IMR-90 (cell line): ENCODE data around the gene KCTD2. TPM values are rescaled to one million over a fixed set of nuclear protein-coding genes. Genes with fewer than 3 reads are reported as not detected.

ENCODE experiments used
- ATAC-seq: fragments of 200-7000 bp; cut with Tn5 transposase; 2 replicates; pipeline ENCODE4 v1.9.1; 2020; ENCODE audit warnings: low read depth, mild to moderate bottlenecking, moderate library complexity
- BruUV-seq: library from RNA; stranded (reverse); fragments of 400-500 nt; replicated peaks from 2 replicates; lab custom pipeline; 2021; lab: Mats Ljungman, UMichigan
- CTCF ChIA-PET: fragments of 300-600 bp; formaldehyde crosslinking; extraction: SDS; loops from one replicate; lab custom pipeline; 2021; ENCODE audit warnings: antibody characterized with exemption; lab: Yijun Ruan, JAX
- POLR2A ChIA-PET: fragments of 300-600 bp; sonication (Branson Sonifier 250); formaldehyde crosslinking; loops from one replicate; lab custom pipeline; 2022; ENCODE audit warnings: antibody characterized with exemption; ENCODE audit not compliant: unreplicated experiment; lab: Charles Lee
- DNase-seq: peaks from one replicate; pipeline ENCODE4 v3.0.0; 2013
- H2AFZ ChIP-seq: replicated peaks from 2 replicates; pipeline ENCODE3; 2013; ENCODE audit warnings: low read length, mild to moderate bottlenecking; ENCODE audit not compliant: poor library complexity
- H2AK5ac ChIP-seq: 2 replicates; pipeline ENCODE4 v1.6.1; 2013; ENCODE audit warnings: low read depth, low read length, inconsistent platforms
- H2AK9ac ChIP-seq: replicated peaks from 2 replicates; pipeline ENCODE3; 2013; ENCODE audit warnings: mild to moderate bottlenecking, low read depth, low read length, moderate library complexity; ENCODE audit not compliant: poor library complexity
- H2BK120ac ChIP-seq: 2 replicates; pipeline ENCODE4 v1.6.1; 2013; ENCODE audit warnings: low read depth, low read length, inconsistent platforms
- H2BK15ac ChIP-seq: 3 replicates; pipeline ENCODE4 v1.6.1; 2013; ENCODE audit warnings: low read depth, low read length, inconsistent platforms
- H2BK20ac ChIP-seq: 2 replicates; pipeline ENCODE4 v1.6.1; 2013; ENCODE audit warnings: low read depth, mild to moderate bottlenecking, inconsistent platforms, low read length, moderate library complexity
- H2BK5ac ChIP-seq: 2 replicates; pipeline ENCODE4 v1.6.1; 2013; ENCODE audit warnings: mild to moderate bottlenecking, low read depth, low read length, inconsistent platforms; ENCODE audit not compliant: poor library complexity, severe bottlenecking
- H3K14ac ChIP-seq: replicated peaks from 2 replicates; pipeline ENCODE4 v1.6.1; 2013; ENCODE audit warnings: low read depth, low read length, inconsistent platforms
- H3K18ac ChIP-seq: 2 replicates; pipeline ENCODE4 v1.6.1; 2013; ENCODE audit warnings: low read depth, low read length, control low read depth
- H3K23ac ChIP-seq: 2 replicates; pipeline ENCODE4 v1.6.1; 2013; ENCODE audit warnings: low read depth, low read length, inconsistent platforms
- H3K27ac ChIP-seq: 2 replicates; pipeline ENCODE4 v1.5.1; 2013; ENCODE audit warnings: mild to moderate bottlenecking, control low read depth, low read length; ENCODE audit not compliant: insufficient read depth
- H3K27me3 ChIP-seq: 2 replicates; pipeline ENCODE4 v1.6.1; 2013; ENCODE audit warnings: low read length; ENCODE audit not compliant: control insufficient read depth, insufficient read depth
- H3K36me3 ChIP-seq: 2 replicates; pipeline ENCODE4 v1.6.1; 2013; ENCODE audit warnings: low read length, mixed read lengths; ENCODE audit not compliant: control insufficient read depth, insufficient read depth
- H3K4ac ChIP-seq: 2 replicates; pipeline ENCODE4 v1.6.1; 2013; ENCODE audit warnings: low read depth, low read length, inconsistent platforms
- H3K4me1 ChIP-seq: 2 replicates; pipeline ENCODE4 v1.6.1; 2013; ENCODE audit warnings: low read length, mixed read lengths; ENCODE audit not compliant: control insufficient read depth, insufficient read depth
- H3K4me2 ChIP-seq: 2 replicates; pipeline ENCODE4 v1.6.1; 2013; ENCODE audit warnings: low read depth, mild to moderate bottlenecking, control low read depth, low read length, moderate library complexity
- H3K4me3 ChIP-seq: 2 replicates; pipeline ENCODE4 v1.5.1; 2013; ENCODE audit warnings: low read depth, mild to moderate bottlenecking, control low read depth, low read length, moderate library complexity; ENCODE audit not compliant: insufficient read depth
- H3K56ac ChIP-seq: 2 replicates; pipeline ENCODE4 v1.6.1; 2013; ENCODE audit warnings: low read length, inconsistent platforms; ENCODE audit not compliant: insufficient read depth; ENCODE audit errors: extremely low read depth
- H3K79me1 ChIP-seq, 2 experiments: 2 replicates each; pipeline ENCODE4 v1.6.1; 2013; ENCODE audit warnings: low read length in 2 of 2, inconsistent platforms in 1 of 2, low read depth in 1 of 2
- H3K9ac ChIP-seq: 2 replicates; pipeline ENCODE4 v1.6.1; 2013; ENCODE audit warnings: low read depth, low read length, control low read depth
- H3K9me1 ChIP-seq: 2 replicates; pipeline ENCODE4 v1.6.1; 2013; ENCODE audit warnings: low read length, inconsistent platforms; ENCODE audit not compliant: insufficient read depth
- H3K9me3 ChIP-seq: 2 replicates; pipeline ENCODE4 v1.6.1; 2013; ENCODE audit warnings: low read length; ENCODE audit not compliant: control insufficient read depth, insufficient read depth
- H4K20me1 ChIP-seq: 2 replicates; pipeline ENCODE4 v1.6.1; 2013; ENCODE audit warnings: low read length, inconsistent platforms; ENCODE audit not compliant: insufficient read depth
- H4K5ac ChIP-seq: 2 replicates; pipeline ENCODE4 v1.6.1; 2013; ENCODE audit warnings: mild to moderate bottlenecking, low read depth, low read length, control low read depth
- H4K8ac ChIP-seq, 2 experiments: 2 replicates each; pipeline ENCODE4 v1.6.1; 2013; ENCODE audit warnings: low read depth in 2 of 2, low read length in 2 of 2, control low read depth in 1 of 2, inconsistent platforms in 1 of 2
- H4K91ac ChIP-seq: 2 replicates; pipeline ENCODE4 v1.6.1; 2013; ENCODE audit warnings: low read depth, low read length, inconsistent platforms; ENCODE audit not compliant: insufficient read depth
- BHLHE40 ChIP-seq: fragments of 150-350 bp; IDR thresholded peaks from 2 replicates; pipeline ENCODE4 v1.6.1; 2016; ENCODE audit warnings: mild to moderate bottlenecking, low read depth, low read length
- CEBPB ChIP-seq: IDR thresholded peaks from 2 replicates; pipeline ENCODE4 v1.6.1; 2012; ENCODE audit warnings: low read depth, low read length, improper control_type of control experiment
- CHD1 ChIP-seq: IDR thresholded peaks from 2 replicates; pipeline ENCODE4 v1.6.1; 2012; ENCODE audit warnings: low read depth, low read length, improper control_type of control experiment
- CTCF ChIP-seq: conservative IDR thresholded peaks from 2 replicates; pipeline ENCODE4 v1.5.1; 2012; ENCODE audit warnings: mild to moderate bottlenecking, low read depth, low read length, improper control_type of control experiment
- MAFK ChIP-seq: IDR thresholded peaks from 2 replicates; pipeline ENCODE4 v1.6.1; 2012; ENCODE audit warnings: low read depth, low read length, improper control_type of control experiment
- MAZ ChIP-seq: IDR thresholded peaks from 2 replicates; pipeline ENCODE4 v1.6.1; 2012; ENCODE audit warnings: low read depth, mild to moderate bottlenecking, low read length, improper control_type of control experiment, moderate library complexity, borderline replicate concordance
- MXI1 ChIP-seq: IDR thresholded peaks from 2 replicates; pipeline ENCODE4 v1.6.1; 2012; ENCODE audit warnings: low read depth, mild to moderate bottlenecking, low read length, moderate library complexity, borderline replicate concordance
- NFE2L2 ChIP-seq: fragments of 150-350 bp; IDR thresholded peaks from 2 replicates; pipeline ENCODE4 v1.6.1; 2016; ENCODE audit warnings: low read depth, mild to moderate bottlenecking, low read length
- RCOR1 ChIP-seq: IDR thresholded peaks from 2 replicates; pipeline ENCODE4 v1.6.1; 2012; ENCODE audit warnings: mild to moderate bottlenecking, low read length, improper control_type of control experiment; ENCODE audit not compliant: insufficient replicate concordance
- RFX5 ChIP-seq: IDR thresholded peaks from 2 replicates; pipeline ENCODE4 v1.8.0; 2012; ENCODE audit warnings: low read depth, mild to moderate bottlenecking, low read length, moderate library complexity
- SMC3 ChIP-seq: fragments of 150-350 bp; IDR thresholded peaks from 2 replicates; pipeline ENCODE4 v1.6.1; 2016; ENCODE audit warnings: low read depth, mild to moderate bottlenecking, antibody characterized with exemption, low read length, moderate library complexity
- WGBS, 2 experiments: methylation state at CpG; one replicate each; pipeline versions ENCODE4 v1.1.5 to v1.1.7; 2013; ENCODE audit warnings: missing lambda C conversion rate in 2 of 2; ENCODE audit not compliant: insufficient read length in 1 of 2; ENCODE audit errors: extremely low coverage in 2 of 2; 5-methylcytosine and 5-hydroxymethylcytosine counted together
- dilution Hi-C: fragments of 300-500 bp; cut with HindIII; formaldehyde crosslinking; loops from one replicate; pipeline ENCODE4 v1.14.3; 2018; ENCODE audit warnings: low sequenced_read_pairs; ENCODE audit not compliant: unreplicated experiment
- in situ Hi-C: fragments of 300-500 bp; cut with MboI; formaldehyde crosslinking; loops from 3 replicates; pipeline ENCODE4 v1.14.3; 2019; ENCODE audit warnings: low sequenced_read_pairs, inconsistent platforms, mixed read lengths
- intact Hi-C: fragments of 100-400 bp; cut with micrococcal nuclease; formaldehyde crosslinking; loops from 2 replicates; pipeline ENCODE4 v1.10.0; 2022
- polyA plus RNA-seq, 3 experiments: library from polyadenylated mRNA; depleted of rRNA; stranded (reverse); fragments of >200 nt; gene quantifications; 2 replicates each; pipeline ENCODE4 v1.2.3, GENCODE V29; 2012; ENCODE audit warnings: low replicate concordance in 1 of 3
- total RNA-seq: library from RNA; depleted of rRNA; stranded (reverse); fragments of >200 nt; gene quantifications from 2 replicates; pipeline ENCODE4 v1.2.3, GENCODE V29; 2012

The KCTD2 gene
- total and polyA plus RNA-seq, 2 of the 4 experiments (the other 2 are of a cell fraction): 9.1 to 18.4 TPM

GRCh38 chr17:75109046-75109406 lies 62.0 kb downstream of the KCTD2 start:
- H4K91ac ChIP-seq: no peak overlapping the region
- ChIA-PET CTCF (interaction anchor here (1.0 kb wide), 1 partner anchor 49 kb away, joined by 3 read pairs; no protein-coding TSS in a partner anchor), POLR2A (interaction anchor here (1.6 kb wide), 1 partner anchor 30 kb away, joined by 8 read pairs; no protein-coding TSS in a partner anchor)
- H3K18ac ChIP-seq: no peak overlapping the region
- intact Hi-C loops: loop anchor here (5.0 kb wide), 1 partner anchor 37 kb away; no protein-coding TSS in a partner anchor
- H3K4me3 ChIP-seq: peak overlapping the region; percentile 87; the same call in 1 of the 2 replicates
- peak overlapping the region; percentile 88 for H2AFZ ChIP-seq
- H3K9me1 ChIP-seq: 0 out of 2 replicates have a peak, but pooled peaks cover 5% of the 10 kb centered on the region
- H3K27me3 ChIP-seq: peaks cover 2% of the 10 kb centered on the region; the same call in 1 of the 2 replicates
- peaks cover 2% of the 10 kb centered on the region; the same call in 1 of the 2 replicates for H3K36me3 ChIP-seq
- H2BK120ac ChIP-seq: no peak overlapping the region
- peak overlapping the region in 1 of 2 experiments; percentile 86; a peak in 2 of 4 replicates for H4K8ac ChIP-seq
- in situ Hi-C loops: no loop called here
- no peak overlapping the region for H2BK15ac ChIP-seq
- no peak overlapping the region for H3K4ac ChIP-seq
- dilution Hi-C loops: no loop called here
- no peak overlapping the region for H3K56ac ChIP-seq
- TF ChIP-seq RCOR1 (no peak), BHLHE40 (no peak), CTCF (no peak), SMC3 (no peak), MXI1 (no peak), CHD1 (no peak), NFE2L2 (no peak), CEBPB (no peak), MAZ (no peak), RFX5 (no peak), MAFK (no peak)
- no peak overlapping the region for H3K23ac ChIP-seq
- no peak overlapping the region for H3K9ac ChIP-seq
- H3K9me3 ChIP-seq: no peaks in the 10 kb centered on the region
- peak overlapping the region; percentile 29 for H2AK9ac ChIP-seq
- DNase-seq (no peak), ATAC-seq (no peak)
- H3K79me1 ChIP-seq: peaks cover 17 to 28% of the 10 kb centered on the region in 2 experiments
- no peak overlapping the region for H2BK5ac ChIP-seq
- peak overlapping the region; percentile 94 for H3K4me2 ChIP-seq
- no TSS peak for BruUV-seq
- H4K5ac ChIP-seq: no peak overlapping the region
- no peak overlapping the region for H3K14ac ChIP-seq
- H2AK5ac ChIP-seq: no peak overlapping the region
- H2BK20ac ChIP-seq: no peak overlapping the region
- 0 out of 2 replicates have a peak, but pooled peaks cover 4% of the 10 kb centered on the region for H3K4me1 ChIP-seq
- H3K27ac ChIP-seq: no peak overlapping the region
- 11% methylated on average over 5 of the region's 22 CpGs; no CpG with 5 or more reads in 1 of the 2 experiments for WGBS, 2 experiments
- no peaks in the 10 kb centered on the region for H4K20me1 ChIP-seq
